GM10847 (cell line): ENCODE measurements around the gene ACTR3C.

Experiments
- POLR2A ChIP-seq: IDR thresholded peaks from 2 replicates; pipeline ENCODE4 v1.6.1; 2011; ENCODE audit not compliant: insufficient read length; ENCODE audit errors: extremely low read depth

Gene ACTR3C

DNA sequence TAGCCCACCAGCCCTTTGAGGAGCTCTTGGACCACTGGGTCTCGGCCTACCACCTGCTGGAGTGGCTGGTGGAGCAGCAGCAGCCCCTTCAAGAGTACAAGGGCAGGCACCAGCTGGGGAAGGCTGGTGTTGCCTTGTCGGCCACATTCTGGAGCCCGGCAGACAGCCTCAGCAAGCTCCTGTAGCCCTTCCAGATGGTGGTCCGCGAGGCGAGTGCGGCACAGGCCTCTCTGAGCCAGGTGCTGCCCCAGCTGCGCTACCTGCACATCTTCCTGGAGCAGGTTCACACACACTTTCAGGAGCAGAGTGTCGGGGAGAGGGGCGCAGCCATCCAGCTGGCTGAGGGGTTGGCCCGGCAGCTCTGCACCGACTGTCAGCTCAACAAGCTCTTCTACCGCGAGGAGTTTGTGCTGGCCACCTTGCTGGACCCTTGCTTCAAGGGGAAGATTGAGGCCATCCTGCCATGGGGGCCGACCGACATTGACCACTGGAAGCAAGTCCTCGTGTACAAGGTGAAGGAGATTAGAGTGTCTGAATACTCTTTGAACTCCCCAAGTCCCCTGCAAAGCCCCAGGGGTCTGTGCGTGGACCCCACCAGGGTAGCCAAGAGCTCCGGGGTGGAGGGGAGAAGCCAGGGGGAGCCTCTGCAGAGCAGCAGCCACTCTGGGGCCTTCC, 7.0 kb upstream of the ACTR3C start:
- TF ChIP-seq POLR2A = no peak

DNA sequence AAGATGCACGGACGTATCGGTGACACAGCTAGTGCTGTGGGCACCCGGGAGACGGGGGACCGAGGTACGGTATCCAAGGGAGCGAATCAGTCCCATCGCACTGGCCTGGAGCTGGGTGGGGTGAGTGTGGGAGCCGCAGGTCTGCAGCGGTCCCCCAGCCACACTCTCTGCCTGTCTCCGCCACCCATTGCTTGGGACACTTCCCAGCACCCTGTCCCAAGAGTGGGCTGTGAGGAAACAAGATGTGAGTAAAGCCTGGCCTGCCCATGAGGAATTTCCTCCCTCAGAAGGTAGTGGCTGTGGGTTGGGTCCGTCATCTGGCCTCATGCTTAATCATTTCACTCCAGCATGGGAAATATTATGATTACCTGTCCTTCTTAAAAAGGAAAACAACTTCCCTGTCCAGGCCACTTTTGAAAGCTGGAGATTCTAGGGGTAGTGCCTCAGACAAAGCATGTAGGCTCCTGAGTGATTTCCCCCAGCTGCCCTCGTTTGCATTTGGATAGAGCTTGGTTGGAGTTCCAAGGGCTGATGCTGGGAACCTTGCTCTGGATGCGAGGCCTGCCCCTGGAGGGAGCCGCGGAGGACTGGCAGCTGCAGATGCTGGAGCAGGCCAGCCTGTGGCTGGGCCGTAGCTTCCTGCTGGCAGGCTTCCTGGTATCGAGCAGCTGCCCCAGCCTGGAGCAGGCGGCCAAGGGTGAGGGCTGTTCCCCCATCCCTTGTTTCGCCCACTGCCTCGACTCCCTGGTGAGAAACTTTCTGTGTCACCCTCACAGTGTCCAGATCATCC, 6.2 kb upstream of the ACTR3C start:
- TF ChIP-seq POLR2A = no peak

DNA sequence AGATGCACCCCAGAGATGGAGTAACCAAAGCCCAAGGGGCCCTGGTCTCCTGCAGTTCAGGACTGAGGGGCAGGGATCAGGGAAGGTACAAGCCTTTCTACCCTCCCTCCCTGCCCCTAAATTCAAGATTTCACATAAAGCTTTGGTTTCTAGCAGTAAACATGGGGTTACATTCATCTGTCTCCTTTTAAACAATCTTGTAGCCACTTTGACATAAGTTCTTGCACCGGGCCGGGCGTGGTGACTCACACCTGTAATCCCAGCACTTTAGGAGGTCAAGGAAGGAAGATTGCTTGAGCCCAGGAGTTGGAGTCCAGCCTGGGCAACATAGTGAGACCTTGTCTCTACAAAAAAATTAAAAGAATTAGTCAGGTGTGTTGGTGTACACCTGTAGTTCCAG, 4.0 kb upstream of the ACTR3C start:
- TF ChIP-seq POLR2A = no peak

DNA sequence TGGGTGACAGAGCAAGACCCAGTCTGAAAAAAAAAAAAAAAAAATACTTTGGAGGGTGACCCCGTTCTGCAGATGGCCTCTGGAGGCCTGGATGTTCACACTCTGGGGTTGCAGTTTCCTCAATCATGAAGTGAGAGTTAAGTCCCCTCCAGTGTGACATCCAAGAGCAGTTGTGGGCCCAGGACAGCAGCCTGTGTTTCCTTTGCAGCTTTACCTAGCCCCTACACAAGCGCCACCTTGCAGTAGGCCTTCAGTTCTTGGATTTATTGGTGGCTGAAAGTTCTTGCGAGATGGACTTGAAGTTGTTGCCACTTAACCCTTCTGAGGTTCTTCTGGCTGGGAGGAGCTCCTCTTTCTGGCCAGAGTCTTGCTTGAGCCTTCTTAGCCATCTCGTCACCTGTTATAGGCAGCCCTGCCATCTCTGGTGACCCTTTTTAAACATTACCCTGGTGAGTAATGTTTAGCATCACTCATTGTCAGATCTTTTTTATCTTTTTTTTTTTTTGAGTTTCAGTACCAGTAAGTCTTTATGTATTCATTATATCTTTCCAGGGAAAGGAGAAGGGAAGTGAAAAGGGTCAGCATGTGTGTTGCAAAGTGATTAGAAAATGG, 3.4 kb upstream of the ACTR3C start:
- no peak for TF ChIP-seq POLR2A

DNA sequence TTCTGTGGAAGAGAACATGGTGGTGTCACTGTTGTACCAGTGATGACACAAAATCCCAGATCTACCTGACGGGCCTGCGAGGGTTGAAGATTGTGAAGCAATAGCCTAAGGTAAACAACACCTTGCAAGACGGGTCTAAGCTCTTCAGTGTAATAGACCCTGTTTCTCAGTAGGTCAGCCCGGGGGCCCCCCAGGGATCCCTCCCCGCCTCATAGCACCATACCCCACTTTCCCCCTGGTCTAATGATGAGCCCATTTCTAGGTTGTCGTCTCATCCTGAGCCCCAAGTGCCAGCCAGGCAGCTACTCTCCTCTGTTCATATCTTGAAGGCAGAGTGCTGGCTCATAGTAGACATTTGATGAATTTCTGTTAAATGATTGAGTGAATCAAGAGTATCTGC, 2.6 kb upstream of the ACTR3C start:
- no peak for TF ChIP-seq POLR2A

DNA sequence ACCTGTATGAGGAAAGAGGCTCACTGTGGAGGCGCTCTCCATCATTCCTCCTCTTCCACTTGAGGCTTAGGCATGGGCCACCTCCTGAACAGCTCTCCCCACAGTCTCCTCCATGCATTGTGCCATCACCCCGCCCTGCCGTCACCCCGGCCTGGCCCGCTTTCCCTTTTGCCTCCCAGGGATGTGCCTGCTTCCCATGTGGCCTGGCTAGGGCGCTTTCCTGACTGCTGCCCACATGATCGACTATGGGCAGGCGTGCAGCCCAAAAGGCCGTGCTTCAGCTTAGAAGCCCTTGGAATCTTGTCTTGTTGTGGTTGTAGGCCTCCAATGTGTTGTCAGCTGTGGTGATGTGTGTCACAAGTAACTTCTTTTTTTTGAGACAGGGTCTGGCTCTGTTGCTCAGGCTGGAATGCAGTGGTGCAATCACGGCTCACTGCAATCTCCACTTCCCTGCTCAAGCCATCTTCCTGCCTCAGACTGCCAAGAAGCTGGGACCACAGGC, 1.8 kb upstream of the ACTR3C start:
- TF ChIP-seq POLR2A = no peak

DNA sequence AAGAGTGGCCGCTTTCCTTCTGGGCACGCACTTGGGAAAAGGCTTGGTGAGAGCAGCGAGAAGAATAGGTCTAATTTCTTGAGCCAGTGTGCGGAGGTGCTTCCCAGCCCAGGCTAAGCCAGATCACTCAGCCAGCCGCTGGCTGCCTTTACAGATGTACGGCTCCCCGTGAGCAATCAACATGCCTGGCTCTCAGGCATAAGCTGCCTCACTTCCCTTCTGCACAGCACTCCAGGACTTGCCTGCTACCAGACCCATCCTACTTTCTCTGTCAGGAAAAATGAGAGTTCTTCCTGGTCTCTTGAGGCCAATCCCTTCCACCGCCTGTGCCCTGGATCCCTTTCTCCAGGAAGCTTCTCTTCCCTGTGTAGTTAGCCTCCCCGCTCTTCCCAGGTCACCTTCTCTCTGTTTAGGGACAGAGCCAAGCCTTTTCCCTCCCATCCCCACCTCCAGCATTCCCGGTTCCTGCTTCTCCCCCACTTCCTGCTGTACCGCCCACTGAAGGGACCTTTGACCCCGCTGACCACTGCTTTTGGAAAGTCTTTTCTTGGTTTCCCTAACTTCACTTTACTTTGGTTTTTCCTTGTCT, 1.1 kb upstream of the ACTR3C start:
- TF ChIP-seq POLR2A = no peak

DNA sequence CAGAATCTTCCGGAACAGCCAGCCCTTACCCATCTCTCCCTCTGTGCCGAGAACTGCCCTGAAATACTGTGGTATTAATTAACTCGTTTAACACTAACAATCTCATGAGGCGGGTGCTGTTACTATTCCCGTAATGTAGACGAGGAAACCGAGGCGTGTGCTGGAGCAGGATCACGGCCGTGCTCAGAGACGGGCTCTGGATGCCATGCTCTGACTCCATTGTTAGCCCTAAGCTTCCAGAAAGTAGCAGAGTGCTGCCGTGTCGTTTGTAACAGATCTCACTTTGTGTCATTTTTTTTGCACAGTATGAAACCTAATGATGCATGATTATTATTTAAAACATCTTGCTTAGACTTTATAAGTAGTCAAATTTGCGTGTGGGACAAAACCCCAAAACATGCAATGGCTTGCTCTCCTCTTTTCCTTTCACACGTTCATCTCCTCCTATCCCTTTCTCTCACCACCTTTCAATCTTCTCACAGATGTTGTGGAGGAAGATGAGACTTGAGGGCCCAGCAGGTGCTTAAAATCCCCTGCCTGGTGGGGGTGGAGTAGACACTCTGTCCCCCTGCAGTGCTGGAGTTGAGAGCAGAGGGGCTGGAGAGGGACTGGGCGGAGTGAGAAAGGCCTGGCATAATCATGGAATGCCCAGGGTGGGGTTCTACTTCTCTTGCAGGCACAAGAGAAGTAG, 482 bp upstream of the ACTR3C start:
- no peak for TF ChIP-seq POLR2A

DNA sequence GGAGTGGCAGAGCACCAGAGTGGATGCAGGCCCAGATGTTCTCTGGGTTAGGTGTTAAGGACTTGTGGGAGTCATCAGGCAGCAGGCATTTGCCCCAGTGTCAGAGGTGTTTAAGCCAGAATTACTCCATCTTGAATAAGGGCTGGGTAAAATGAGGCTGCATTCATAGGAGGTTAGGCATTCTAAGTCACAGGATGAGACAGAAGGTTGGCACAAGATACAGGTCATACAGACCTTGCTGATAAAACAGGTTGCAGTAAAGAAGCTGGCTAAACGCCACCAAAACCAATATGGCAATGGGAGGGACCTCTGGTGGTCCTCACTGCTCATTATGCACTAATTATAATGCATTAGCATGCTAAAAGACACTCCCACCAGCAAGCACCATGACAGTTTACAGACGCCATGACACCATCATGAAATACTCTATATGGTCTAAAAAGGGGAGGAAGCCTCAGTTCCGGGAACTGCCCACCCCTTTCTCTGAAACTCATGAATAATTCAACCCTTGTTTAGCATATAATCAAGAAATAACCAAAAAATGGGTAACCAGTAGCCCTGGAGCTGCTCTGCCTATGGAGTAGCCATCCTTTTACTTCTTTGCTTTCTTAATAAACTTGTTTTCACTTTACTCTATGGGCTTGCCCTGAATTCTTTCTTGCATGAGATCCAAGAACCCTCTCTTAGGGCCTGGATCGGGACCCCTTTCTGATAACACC, 1.1 kb downstream of the ACTR3C start:
- TF ChIP-seq POLR2A = no peak

DNA sequence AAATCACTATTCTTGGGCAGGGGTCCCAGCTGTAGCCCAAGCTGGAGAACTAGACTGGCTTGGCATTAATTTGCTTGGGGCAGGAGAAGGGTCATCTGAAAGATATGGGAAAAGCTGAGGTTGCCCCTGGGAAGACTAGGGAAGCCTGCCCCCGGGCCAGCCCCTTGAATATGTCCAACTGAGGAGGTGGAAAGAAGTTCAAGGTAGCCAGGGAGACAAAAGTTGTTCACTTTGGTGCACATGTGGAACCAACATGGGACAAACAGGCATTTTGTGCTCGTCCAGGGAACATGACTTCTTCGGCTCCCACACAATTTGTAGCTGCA, 1.6 kb downstream of the ACTR3C start:
- TF ChIP-seq POLR2A = no peak

DNA sequence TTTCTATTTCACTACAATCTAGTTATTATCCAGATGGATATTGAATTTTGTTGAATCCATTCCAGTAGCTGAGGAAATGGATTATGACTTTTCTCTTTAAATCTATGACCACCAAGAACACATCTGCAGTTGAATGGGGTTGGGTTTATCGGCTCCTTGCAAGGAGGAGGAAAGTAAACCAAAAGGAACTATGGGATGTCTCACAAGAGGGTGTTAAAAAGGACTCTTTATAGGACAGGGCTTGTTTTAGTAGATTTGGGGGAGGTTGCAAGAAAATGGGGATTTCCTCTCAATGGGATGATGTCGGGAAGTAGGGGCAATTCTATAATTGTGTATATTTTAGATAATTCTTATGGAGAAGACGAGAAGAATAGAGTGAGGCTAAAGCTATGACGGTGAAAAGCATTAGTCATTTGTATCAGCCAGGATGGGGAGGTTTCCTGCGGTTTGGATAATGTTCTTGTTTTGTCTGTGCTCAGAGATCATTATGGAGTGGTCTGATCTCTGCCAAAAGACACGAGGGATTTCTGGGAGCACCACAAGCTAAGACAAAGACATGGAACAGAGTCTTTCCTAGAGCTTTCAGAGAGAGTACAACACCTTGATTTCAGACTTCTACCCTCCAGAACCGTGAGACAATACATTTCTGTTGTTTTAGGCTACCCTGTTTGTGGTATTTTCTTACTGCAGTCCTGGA, 5.4 kb downstream of the ACTR3C start:
- TF ChIP-seq POLR2A = no peak

DNA sequence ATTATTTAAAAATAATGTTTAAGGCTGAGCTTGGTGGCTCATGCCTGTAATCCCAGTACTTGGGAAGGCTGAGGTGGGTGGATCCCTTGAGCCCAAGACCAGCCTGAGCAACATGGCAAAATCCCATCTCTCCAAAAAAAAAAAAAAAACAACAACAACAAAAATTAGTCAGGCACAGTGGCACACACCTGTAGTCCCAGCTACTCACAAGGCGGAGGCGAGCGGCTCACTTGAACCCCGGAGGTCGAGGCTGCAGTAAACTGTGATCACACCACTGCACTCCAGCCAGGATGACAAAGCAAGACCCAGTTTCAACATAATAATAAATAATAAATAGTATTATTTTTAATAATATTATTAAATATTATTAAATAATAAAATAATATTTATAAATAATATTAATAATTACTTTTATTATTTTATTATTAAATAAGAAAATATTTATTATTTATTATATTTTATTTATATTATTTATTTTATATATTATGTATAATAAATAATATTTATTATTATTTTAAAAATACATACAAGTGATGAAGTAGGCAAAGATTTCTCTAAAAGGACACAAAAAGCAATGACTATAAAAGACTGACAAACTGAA, 8.6 kb downstream of the ACTR3C start:
- TF ChIP-seq POLR2A = no peak

DNA sequence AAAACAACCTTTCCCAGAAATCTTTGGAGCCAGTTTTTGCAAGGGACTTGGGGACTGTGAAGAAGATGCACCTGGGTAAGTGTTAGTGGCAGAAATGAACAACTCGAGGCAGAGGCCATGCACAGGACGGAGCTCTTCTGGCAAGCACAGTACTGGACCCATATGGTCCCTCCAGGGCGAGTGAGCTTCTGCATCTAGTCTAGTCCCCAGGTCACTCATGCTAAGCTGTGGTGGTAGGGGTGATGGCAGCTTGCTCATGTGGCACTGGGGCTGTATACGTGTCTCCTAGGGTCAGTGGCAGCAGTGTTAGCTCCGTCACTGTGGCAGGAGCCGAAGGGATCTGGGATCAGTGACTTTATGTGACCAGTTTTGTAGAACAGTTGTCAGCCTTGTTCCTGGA, 9.5 kb downstream of the ACTR3C start:
- TF ChIP-seq POLR2A = no peak

DNA sequence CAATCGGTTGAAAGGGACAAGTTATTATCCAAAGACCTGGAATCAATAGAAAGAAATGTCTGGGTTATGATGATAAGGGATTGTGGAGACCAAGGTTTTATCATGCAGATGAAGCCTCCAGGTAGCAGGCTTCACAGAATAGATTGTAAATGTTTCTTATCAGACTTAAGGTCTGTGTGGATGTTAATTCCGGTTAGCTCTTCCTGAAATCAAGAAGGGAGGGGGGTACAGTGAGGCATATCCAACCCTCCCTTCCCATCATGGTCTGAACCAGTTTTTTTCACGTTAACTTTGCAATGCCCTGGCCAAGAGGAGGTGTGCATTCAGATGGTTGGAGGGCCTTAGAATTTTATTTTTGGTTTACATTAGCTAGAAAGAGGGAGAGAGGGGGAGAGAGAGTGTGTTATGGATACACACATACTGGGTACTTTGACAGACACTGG, 10.0 kb downstream of the ACTR3C start:
- no peak for TF ChIP-seq POLR2A
